A549 (cell line): ENCODE measurements around the gene PHF10. TPM values are rescaled to one million over a fixed set of nuclear protein-coding genes. Genes with fewer than 3 reads are reported as not detected.

Source experiments
- ATAC-seq, 2 experiments: fragments of 200-7000 bp in 1 of 2; fragments of >200 bp in 1 of 2; cut with Nextera tagmentation in 1 of 2; cut with Tn5 transposase in 1 of 2; 3 replicates each; pipeline versions ENCODE4 v1.8.0 to v1.9.1; 2018 to 2020; ENCODE audit warnings: mild to moderate bottlenecking in 1 of 2, moderate library complexity in 1 of 2
- CTCF ChIA-PET: fragments of 300-600 bp; sonication (Branson Sonifier 250); formaldehyde crosslinking; extraction: SDS; loops from one replicate; lab custom pipeline; 2021; ENCODE audit warnings: antibody characterized with exemption, inconsistent platforms; lab: Yijun Ruan, JAX
- POLR2A ChIA-PET: fragments of 350-600 bp; formaldehyde crosslinking; extraction: SDS; loops from one replicate; lab custom pipeline; 2021; ENCODE audit warnings: antibody characterized with exemption, inconsistent platforms; lab: Yijun Ruan, JAX
- DNase-seq, 2 experiments: peaks; one replicate each; pipeline versions ENCODE4 v3.0.0 to v3.0.0-alpha.2; 2011 to 2016; ENCODE audit warnings: low read depth in 1 of 2, low spot score in 1 of 2
- FAIRE-seq: peaks from 2 replicates; lab custom pipeline; 2011; peaks lifted over from hg19 to GRCh38; lab: Jason Lieb, UNC
- H3K27ac ChIP-seq, 2 experiments: fragments of >200 bp; sonication (Bioruptor Twin); formaldehyde crosslinking; 3 replicates each; pipeline ENCODE4 v1.5.1; 2016 to 2017
- H3K4me1 ChIP-seq: fragments of >200 bp; sonication (Bioruptor Twin); formaldehyde crosslinking; 3 replicates; pipeline ENCODE4 v1.6.1; 2016
- H3K4me2 ChIP-seq: fragments of >200 bp; sonication (Bioruptor Twin); formaldehyde crosslinking; 3 replicates; pipeline ENCODE4 v1.6.1; 2016
- H3K4me3 ChIP-seq: fragments of >200 bp; sonication (Bioruptor Twin); formaldehyde crosslinking; 3 replicates; pipeline ENCODE4 v1.5.1; 2016
- H3K9me3 ChIP-seq: fragments of >200 bp; sonication (Bioruptor Twin); formaldehyde crosslinking; 3 replicates; pipeline ENCODE4 v1.6.1; 2016
- BCL3 ChIP-seq: fragments of >200 bp; sonication (Bioruptor Twin); formaldehyde crosslinking; IDR thresholded peaks from 3 replicates; pipeline ENCODE4 v1.6.1; 2016
- BHLHE40 ChIP-seq: IDR thresholded peaks from 2 replicates; pipeline ENCODE4 v1.6.1; 2012; ENCODE audit warnings: low read depth, low read length, inconsistent platforms
- CTCF ChIP-seq: fragments of >200 bp; sonication (Bioruptor Twin); formaldehyde crosslinking; IDR thresholded peaks from 3 replicates; pipeline ENCODE4 v1.5.1; 2016
- E2F6 ChIP-seq: IDR thresholded peaks from 2 replicates; pipeline ENCODE4 v1.6.1; 2012; ENCODE audit warnings: low read depth, borderline replicate concordance
- EHMT2 ChIP-seq: fragments of 200-600 bp; sonication (generic); IDR thresholded peaks from 2 replicates; pipeline ENCODE4 v1.6.1; 2016; ENCODE audit warnings: antibody characterized with exemption, low read depth, mild to moderate bottlenecking, moderate library complexity
- EP300 ChIP-seq, 2 experiments: fragments of >200 bp; sonication (Bioruptor Twin); formaldehyde crosslinking; IDR thresholded peaks; 2 replicates in 1 of 2; 3 replicates in 1 of 2; pipeline ENCODE4 v1.6.1; 2016 to 2017
- FOSB ChIP-seq: fragments of 250-450 bp; sonication (Bioruptor Pico); IDR thresholded peaks from 2 replicates; pipeline ENCODE4 v1.5.0; 2020; ENCODE audit warnings: mild to moderate bottlenecking, moderate library complexity
- FOSL2 ChIP-seq, 2 experiments: fragments of 450-650 bp in 1 of 2; fragments of >200 bp in 1 of 2; sonication (Bioruptor Twin) in 1 of 2; formaldehyde crosslinking; IDR thresholded peaks; 2 replicates each; pipeline versions ENCODE4 v1.5.0 to v1.6.1; 2016 to 2020; ENCODE audit warnings: mild to moderate bottlenecking in 1 of 2, moderate library complexity in 1 of 2
- HOXA7 ChIP-seq: fragments of 250-450 bp; sonication (Bioruptor Pico); IDR thresholded peaks from 2 replicates; pipeline ENCODE4 v1.5.0; 2020; ENCODE audit warnings: mild to moderate bottlenecking, moderate library complexity
- JUN ChIP-seq, 2 experiments: fragments of >200 bp; sonication (Bioruptor Twin); formaldehyde crosslinking; IDR thresholded peaks; 2 replicates in 1 of 2; 3 replicates in 1 of 2; pipeline ENCODE4 v1.6.1; 2016 to 2017
- KDM1A ChIP-seq: fragments of 200-600 bp; sonication (generic); IDR thresholded peaks from 2 replicates; pipeline ENCODE4 v1.6.1; 2016; ENCODE audit warnings: low read depth, mild to moderate bottlenecking
- MAZ ChIP-seq: fragments of 150-350 bp; IDR thresholded peaks from 2 replicates; pipeline ENCODE4 v1.6.1; 2014; ENCODE audit warnings: antibody characterized with exemption, low read depth, low read length, borderline replicate concordance
- REST ChIP-seq: fragments of 200-600 bp; sonication (generic); IDR thresholded peaks from 2 replicates; pipeline ENCODE4 v1.6.1; 2016; ENCODE audit warnings: antibody characterized with exemption, mild to moderate bottlenecking, moderate library complexity
- RFX5 ChIP-seq: fragments of 450-650 bp; IDR thresholded peaks from 2 replicates; pipeline ENCODE4 v1.7.1; 2014; ENCODE audit warnings: antibody characterized with exemption, mild to moderate bottlenecking, moderate library complexity
- SMC3 ChIP-seq: fragments of >200 bp; sonication (Bioruptor Twin); formaldehyde crosslinking; IDR thresholded peaks from 3 replicates; pipeline ENCODE4 v1.6.1; 2018; ENCODE audit warnings: inconsistent platforms
- USF2 ChIP-seq: fragments of 450-650 bp; IDR thresholded peaks from 2 replicates; pipeline ENCODE4 v1.6.1; 2014; ENCODE audit warnings: antibody characterized with exemption
- ZC3H11A ChIP-seq: fragments of 450-650 bp; IDR thresholded peaks from 2 replicates; pipeline ENCODE4 v1.6.1; 2014; ENCODE audit warnings: antibody characterized with exemption, mild to moderate bottlenecking
- ZNF302 ChIP-seq: fragments of 250-450 bp; sonication (Bioruptor Pico); IDR thresholded peaks from 2 replicates; pipeline ENCODE4 v1.9.0; 2021; ENCODE audit warnings: inconsistent platforms, mild to moderate bottlenecking, moderate library complexity
- WGBS: methylation state at CpG from one replicate; pipeline ENCODE4 v1.1.6; 2017; ENCODE audit errors: missing lambda C conversion rate; 5-methylcytosine and 5-hydroxymethylcytosine counted together
- polyA plus RNA-seq, 4 experiments: library from polyadenylated mRNA; depleted of rRNA in 3 of 4; stranded (reverse); fragments of >200 nt; fragmentation: RNase III in 1 of 4; extraction: RNeasy Plus Mini Kit Qiagen cat#74134 plus additional on column Dnase treatment in 1 of 4; gene quantifications; 2 replicates in 3 of 4; 3 replicates in 1 of 4; pipeline ENCODE4 v1.2.3, GENCODE V29; 2011 to 2017

PHF10 gene
- polyA plus RNA-seq, 2 of the 4 experiments (the other 2 are of a cell fraction) = 21.9 to 29.6 TPM

- POLR2A ChIA-PET = no interaction called here
- CTCF ChIA-PET = no interaction called here
- DNase-seq (no peak), ATAC-seq (no peak), FAIRE-seq (no peak)
- H3K4me3 ChIP-seq = no peak overlapping the region
- no peak overlapping the region for H3K27ac ChIP-seq
- no peak overlapping the region for H3K4me2 ChIP-seq
- H3K9me3 ChIP-seq = no peaks in the 10 kb centered on the region
- WGBS = 82% methylated on average over 1 of the region's 1 CpG
- peaks cover 6% of the 10 kb centered on the region; the same call in 1 of the 3 replicates for H3K4me1 ChIP-seq
- TF ChIP-seq FOSL2 (IDR thresholded peaks at IDR 0.05) = no peak
- no peak for TF ChIP-seq FOSL2 (CRISPR knock-in tag; IDR thresholded peaks at IDR 0.05)
- no peak for TF ChIP-seq SMC3
- no peak for TF ChIP-seq BCL3
- TF ChIP-seq JUN (IDR thresholded peaks at IDR 0.05) = no peak
- no peak for TF ChIP-seq HOXA7 (CRISPR knock-in tag)
- no peak for TF ChIP-seq USF2
- no peak for TF ChIP-seq KDM1A
- no peak for TF ChIP-seq E2F6
- no peak for TF ChIP-seq EHMT2
- TF ChIP-seq MAZ = no peak
- no peak for TF ChIP-seq ZC3H11A
- TF ChIP-seq ZNF302 (CRISPR knock-in tag) = no peak
- no peak for TF ChIP-seq FOSB
These were observed 22.3 kb upstream of the PHF10 start for GRCh38 chr6:169746556-169746955.

- H3K4me3 ChIP-seq = no peak overlapping the region
- H3K4me1 ChIP-seq = peaks cover 6% of the 10 kb centered on the region; the same call in 1 of the 3 replicates
- no peak overlapping the region for H3K27ac ChIP-seq
- H3K9me3 ChIP-seq = no peaks in the 10 kb centered on the region
- no peak overlapping the region for H3K4me2 ChIP-seq
- 48% methylated on average over 3 of the region's 3 CpGs for WGBS
- ATAC-seq (no peak), FAIRE-seq (no peak), DNase-seq (no peak)
- no peak for TF ChIP-seq REST
- TF ChIP-seq BHLHE40 = no peak
- no peak for TF ChIP-seq CTCF
- TF ChIP-seq EP300 (IDR thresholded peaks at IDR 0.05) = no peak
- no peak for TF ChIP-seq RFX5
- ChIA-PET CTCF (no interaction called here), POLR2A (no interaction called here)
These were observed 21.1 kb upstream of the PHF10 start for GRCh38 chr6:169745405-169745804.
